WTC11 (cell line): ENCODE data around the gene UGT2B15.
A peak's percentile ranks its signal among the peaks of the same experiment; 100 is the strongest.

ENCODE experiments used
- CTCF ChIP-seq: fragments of 200-600 bp; IDR thresholded peaks from 2 replicates; pipeline ENCODE4 v1.8.0; 2022; ENCODE audit warnings: antibody characterized with exemption
- E2F1 ChIP-seq: sonication (generic); formaldehyde crosslinking; IDR thresholded peaks from 2 replicates; pipeline ENCODE4 v1.8.0; 2022; ENCODE audit warnings: mild to moderate bottlenecking, missing genetic modification reagents
- FOXP1 ChIP-seq: sonication (generic); formaldehyde crosslinking; IDR thresholded peaks from 2 replicates; pipeline ENCODE4 v1.8.0; 2022; ENCODE audit warnings: missing genetic modification reagents, mild to moderate bottlenecking, moderate library complexity, borderline replicate concordance
- GABPB1 ChIP-seq: sonication (generic); formaldehyde crosslinking; IDR thresholded peaks from 2 replicates; pipeline ENCODE4 v1.8.1; 2023; ENCODE audit warnings: mild to moderate bottlenecking, missing genetic modification reagents
- RELA ChIP-seq: sonication (generic); formaldehyde crosslinking; IDR thresholded peaks from 2 replicates; pipeline ENCODE4 v1.8.1; 2022; ENCODE audit warnings: missing genetic modification reagents, mild to moderate bottlenecking, borderline replicate concordance
- SMAD3 ChIP-seq: sonication (generic); formaldehyde crosslinking; IDR thresholded peaks from 2 replicates; pipeline ENCODE4 v1.8.0; 2022; ENCODE audit warnings: missing genetic modification reagents, mild to moderate bottlenecking, borderline replicate concordance
- SP1 ChIP-seq: sonication (generic); formaldehyde crosslinking; conservative IDR thresholded peaks from 2 replicates; pipeline ENCODE4 v1.8.1; 2022; ENCODE audit warnings: missing genetic modification reagents
- USF2 ChIP-seq: sonication (generic); formaldehyde crosslinking; IDR thresholded peaks from 2 replicates; pipeline ENCODE4 v1.8.1; 2023; ENCODE audit warnings: mild to moderate bottlenecking, missing genetic modification reagents, moderate library complexity
- ZNF121 ChIP-seq: sonication (generic); formaldehyde crosslinking; IDR thresholded peaks from 2 replicates; pipeline ENCODE4 v1.8.0; 2023; ENCODE audit warnings: missing genetic modification reagents
- ZNF317 ChIP-seq: sonication (generic); formaldehyde crosslinking; IDR thresholded peaks from 2 replicates; pipeline ENCODE4 v1.8.1; 2023; ENCODE audit warnings: low read depth, mild to moderate bottlenecking, moderate library complexity, missing genetic modification reagents, borderline replicate concordance
- TF ChIP-seq, protein P1 (sequence below): sonication (generic); formaldehyde crosslinking; IDR thresholded peaks from 2 replicates; pipeline ENCODE4 v1.8.1; 2022; ENCODE audit warnings: low read depth, mild to moderate bottlenecking, moderate library complexity, missing genetic modification reagents, borderline replicate concordance

GRCh38 chr4:68673143-68673542 lies 2.7 kb upstream of the UGT2B15 start:
- no peak for TF ChIP-seq RELA (CRISPR knock-in tag)
- TF ChIP-seq E2F1: no peak
- TF ChIP-seq CTCF: 0 out of 2 replicates have a peak, but pooled peaks have one; percentile 19
- no peak for TF ChIP-seq SP1 (CRISPR knock-in tag)
- TF ChIP-seq ZNF121 (CRISPR knock-in tag): no peak
- no peak for TF ChIP-seq USF2 (CRISPR knock-in tag)
- TF ChIP-seq FOXP1 (CRISPR knock-in tag): no peak
- TF ChIP-seq GABPB1: no peak
- TF ChIP-seq, protein P1, sequence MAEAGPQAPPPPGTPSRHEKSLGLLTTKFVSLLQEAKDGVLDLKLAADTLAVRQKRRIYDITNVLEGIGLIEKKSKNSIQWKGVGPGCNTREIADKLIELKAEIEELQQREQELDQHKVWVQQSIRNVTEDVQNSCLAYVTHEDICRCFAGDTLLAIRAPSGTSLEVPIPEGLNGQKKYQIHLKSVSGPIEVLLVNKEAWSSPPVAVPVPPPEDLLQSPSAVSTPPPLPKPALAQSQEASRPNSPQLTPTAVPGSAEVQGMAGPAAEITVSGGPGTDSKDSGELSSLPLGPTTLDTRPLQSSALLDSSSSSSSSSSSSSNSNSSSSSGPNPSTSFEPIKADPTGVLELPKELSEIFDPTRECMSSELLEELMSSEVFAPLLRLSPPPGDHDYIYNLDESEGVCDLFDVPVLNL (CRISPR knock-in tag): no peak
- no peak for TF ChIP-seq SMAD3 (CRISPR knock-in tag)
- no peak for TF ChIP-seq ZNF317 (CRISPR knock-in tag)
